DMS114 treated with DMSO at 0.1 percent for 48 hours (cell line): Measurements from ENCODE around the gene KSR1.
"Not testable (repeated sequence)": the region's sequence is repeated elsewhere in the genome, so short reads cannot be mapped to it uniquely, and the experiment has no call there.

Source experiments
- DNase-seq: peaks from one replicate; lab custom pipeline; 2025; ENCODE audit not compliant: unreplicated experiment; lab: John Stamatoyannopoulos, UW

Gene KSR1

DNA sequence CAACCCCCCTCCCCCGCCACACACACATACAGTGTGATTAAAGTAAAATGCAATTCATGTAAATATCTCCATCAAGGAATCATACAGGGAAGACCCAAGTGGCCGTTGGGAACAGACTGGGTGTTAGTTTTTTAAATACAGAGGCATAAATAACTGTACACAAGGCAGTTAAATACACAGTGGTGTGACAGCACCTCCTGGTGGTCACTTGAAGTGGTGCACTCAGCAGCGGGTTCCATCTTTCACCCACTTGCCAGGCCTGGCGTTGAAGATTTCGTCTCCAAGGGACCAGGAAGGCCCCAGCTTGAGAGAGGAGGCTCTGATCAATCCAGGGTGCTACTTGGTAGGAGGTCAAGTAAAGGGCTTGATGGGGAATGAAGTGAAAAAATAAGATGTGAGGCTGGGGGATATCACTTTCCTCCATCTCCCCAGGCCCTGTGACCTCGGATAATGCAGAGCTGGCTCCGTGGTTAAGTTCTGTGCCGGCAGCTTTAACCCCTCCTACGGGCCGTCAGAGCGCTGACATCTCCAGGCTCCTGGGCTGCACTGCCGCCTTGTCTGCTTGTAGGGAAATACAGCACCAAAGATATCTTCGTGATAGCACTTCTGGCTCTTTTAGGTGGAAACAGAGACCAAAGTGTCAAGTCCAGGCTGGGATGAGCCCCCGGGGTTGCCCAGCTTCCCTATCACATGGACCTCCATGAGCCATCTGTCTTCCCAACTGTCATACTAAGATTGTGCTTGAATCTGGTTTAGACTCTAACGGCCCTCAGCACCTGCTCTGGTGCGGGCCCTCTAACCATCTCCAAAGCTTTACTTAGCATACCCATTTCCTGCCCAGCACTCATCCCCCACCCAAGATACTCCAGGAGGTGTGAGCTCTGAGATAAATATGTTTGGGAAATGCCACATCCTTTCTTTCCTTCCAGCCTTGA is 195.4 kb downstream of the KSR1 start:
- peak; percentile 1 for DNase-seq

DNA sequence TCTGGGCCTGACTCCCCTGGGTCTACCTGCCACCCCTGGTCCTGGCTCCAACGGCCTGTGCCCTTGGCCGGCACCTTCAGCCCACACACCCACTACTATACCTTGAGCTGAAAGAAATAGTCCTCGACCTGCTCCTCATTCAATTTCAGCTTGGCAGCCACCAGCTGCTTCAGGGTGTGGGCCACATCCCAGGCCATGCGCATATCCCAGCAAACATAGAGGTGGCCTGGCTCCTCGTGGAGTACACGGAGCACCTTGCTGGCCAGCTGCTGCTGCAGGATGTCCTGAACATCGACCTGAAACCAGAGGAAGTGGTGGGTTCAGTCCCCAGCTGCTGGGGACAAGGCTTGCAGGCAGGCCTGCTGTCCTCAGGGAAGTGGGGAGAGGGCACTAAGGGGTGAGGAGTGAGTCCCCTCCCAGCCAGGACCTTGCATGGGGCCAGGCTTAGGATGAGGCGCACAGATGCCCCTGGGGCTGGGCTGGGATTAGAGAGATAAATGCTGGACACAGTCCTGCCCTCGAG is 197.3 kb downstream of the KSR1 start:
- not testable (repeated sequence) for DNase-seq

DNA sequence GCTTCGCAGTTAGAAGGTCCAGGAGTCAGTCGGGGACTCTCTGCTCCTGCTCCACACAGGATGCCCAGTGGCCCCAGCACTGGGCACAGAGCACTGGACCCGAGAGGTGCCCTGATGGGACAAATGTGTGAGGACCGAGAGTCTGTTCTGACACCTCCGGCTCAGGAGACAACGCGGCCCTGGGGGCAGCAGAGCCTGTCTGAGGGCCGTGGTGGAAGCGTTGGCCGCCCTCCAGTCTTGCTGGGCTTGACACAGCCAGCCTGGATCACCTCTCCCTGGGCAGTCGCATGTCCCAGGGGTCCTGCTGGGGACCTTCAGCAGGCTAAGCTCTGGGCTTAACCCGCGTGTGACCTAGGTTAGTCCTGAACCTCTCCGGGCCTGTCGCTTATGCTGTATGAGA is 197.9 kb downstream of the KSR1 start:
- no peak for DNase-seq

- peak; percentile 61 for DNase-seq
Measured at GRCh38 chr17:27654654-27655524, 198.6 kb downstream of the KSR1 start.

- DNase-seq = not testable (repeated sequence)
Measured at GRCh38 chr17:27655525-27656111, 199.4 kb downstream of the KSR1 start.

- not testable (repeated sequence) for DNase-seq
Measured at GRCh38 chr17:27656620-27657019, 200.4 kb downstream of the KSR1 start.

DNA sequence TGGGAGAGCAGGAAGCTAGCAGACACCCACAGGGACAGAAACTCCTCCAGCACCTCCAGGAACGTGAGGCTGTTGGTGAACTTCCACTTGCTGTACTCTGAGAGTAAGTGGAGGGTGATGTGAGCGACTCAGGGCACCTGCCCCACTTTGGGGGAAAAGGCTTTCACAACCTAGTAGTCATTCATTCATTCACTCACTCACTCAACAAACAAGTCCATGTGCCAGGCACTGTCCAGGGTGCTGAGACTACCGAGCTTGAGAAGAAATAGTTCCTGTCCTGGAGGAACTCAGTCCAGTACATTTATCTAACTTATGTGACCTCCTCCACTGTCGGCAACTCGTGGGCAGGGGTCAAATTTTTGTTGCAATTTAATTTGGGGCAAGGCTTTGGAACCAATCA is 201.4 kb downstream of the KSR1 start:
- DNase-seq = no peak

DNA sequence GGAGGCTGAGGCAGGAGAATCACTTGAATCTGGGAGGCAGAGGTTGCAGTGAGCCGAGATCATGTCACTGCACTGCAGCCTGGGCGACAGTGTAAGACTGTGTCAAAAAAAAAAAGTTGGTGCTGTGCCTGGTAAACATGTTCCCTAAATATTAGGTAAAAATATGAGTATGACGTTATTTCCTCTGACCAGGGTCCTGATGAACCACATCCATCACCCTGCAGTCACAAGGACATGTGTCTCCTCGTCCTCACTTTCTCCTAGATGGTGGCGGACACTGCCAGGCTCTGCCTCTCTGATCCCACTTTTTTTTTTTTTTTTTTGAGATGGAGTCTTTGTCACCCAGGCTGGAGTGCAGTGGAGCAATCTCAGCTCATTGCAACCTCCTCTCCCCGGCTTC is 203.4 kb downstream of the KSR1 start:
- no peak for DNase-seq

- no peak for DNase-seq
Measured at GRCh38 chr17:27660436-27660835, 204.2 kb downstream of the KSR1 start.

- DNase-seq = no peak
Measured at GRCh38 chr17:27663936-27664605, 207.8 kb downstream of the KSR1 start.

GRCh38 chr17:27664606-27664965 is 208.3 kb downstream of the KSR1 start:
- no peak for DNase-seq

DNA sequence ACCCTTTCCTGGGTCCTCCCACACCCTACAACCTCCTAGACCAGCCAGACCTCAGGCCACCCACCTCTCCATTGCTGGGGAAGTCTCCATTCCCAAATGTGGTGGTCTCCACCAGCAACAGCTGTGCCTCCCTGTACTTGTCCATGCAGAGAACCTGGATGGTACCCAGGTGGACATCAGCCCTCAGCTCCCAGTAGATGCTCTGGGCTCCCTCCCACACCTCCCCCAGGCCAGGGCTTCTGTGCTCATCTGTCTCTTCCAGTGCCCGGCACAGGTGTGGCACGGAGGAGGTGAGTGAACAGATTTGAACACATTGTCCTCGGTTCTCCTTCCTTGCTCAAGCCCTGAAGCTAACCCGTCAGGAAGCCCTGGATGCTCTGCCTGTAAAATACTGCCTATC is 209.3 kb downstream of the KSR1 start:
- DNase-seq = no peak

DNA sequence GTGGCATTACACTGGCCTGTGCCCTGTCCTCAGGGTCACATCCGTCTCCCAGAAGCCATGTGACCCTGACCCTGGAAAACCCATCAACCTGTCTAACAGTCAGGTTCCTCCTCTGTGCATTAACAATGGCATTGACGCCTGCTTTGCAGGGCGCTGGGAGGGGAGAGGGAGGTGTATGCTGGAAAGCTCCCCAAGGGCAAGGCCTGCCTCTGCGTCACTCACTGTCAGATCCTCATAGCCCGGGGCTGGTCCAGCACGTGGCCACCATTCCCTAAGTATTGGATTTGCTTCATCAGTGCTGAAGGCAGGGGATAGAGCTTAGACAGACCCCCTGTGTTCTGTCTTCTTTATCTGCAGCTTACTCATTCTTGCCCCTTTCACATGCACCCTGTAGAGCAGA is 210.0 kb downstream of the KSR1 start:
- not testable (repeated sequence) for DNase-seq

- DNase-seq = no peak
Measured at GRCh38 chr17:27666831-27667560, 210.7 kb downstream of the KSR1 start.

DNA sequence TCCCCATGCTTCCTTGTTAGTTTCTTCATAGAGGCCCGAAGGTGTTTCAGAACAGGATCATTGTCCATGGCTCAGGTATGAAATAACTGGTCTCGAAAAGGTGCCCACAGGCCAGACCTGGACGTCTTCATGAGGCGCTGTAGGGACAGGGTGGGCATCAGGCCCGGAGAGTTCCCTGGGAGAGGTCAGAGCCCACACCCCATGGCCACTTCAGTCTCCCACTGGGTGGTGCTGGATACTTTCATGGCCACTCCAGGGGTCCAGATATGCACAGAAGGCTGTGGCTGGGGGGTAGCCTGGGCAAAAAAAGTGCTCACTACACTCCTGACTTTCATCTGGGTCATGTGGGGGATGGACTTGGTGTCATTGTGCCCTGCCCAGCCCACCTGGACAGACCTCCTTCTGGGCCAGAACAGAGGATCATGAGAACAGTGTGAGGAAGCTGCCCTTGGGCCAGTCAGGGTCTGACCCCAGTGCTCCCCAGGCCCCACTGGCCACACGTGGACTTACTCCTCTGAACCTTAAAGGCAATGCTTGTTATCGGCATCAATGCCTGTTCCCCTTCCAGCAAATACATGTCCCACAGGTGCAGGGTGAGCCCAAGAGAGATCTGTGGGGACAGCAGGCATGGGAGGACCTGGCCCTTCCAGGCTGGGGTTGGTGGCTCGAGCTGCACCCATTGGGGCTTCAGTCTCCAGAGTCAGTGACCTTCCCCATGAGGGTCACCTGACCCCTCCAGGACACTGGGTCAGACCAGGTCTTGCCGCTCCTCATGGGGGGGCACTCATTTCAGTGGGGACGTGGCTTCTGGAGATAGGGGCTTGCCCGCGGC is 211.6 kb downstream of the KSR1 start:
- no peak for DNase-seq

DNA sequence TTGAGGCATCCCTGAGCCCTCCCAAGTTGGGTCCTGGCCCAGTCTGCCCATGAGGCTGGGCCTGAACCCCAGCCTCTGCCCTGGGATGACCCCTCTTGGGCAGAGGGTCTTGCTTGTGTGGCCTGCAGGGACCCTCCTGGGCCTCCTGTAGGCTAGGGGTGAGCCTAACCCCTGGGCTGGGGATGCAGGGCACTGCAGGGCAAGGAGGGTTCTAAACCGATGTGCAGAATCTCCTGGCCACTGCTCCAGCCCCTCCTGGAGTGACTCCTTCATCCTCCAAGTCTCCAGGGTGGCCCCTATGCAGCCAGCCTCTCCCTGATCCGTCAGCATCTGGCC is 212.2 kb downstream of the KSR1 start:
- no peak for DNase-seq

GRCh38 chr17:27669136-27669535 is 212.9 kb downstream of the KSR1 start:
- DNase-seq = no peak

- DNase-seq = no peak
Measured at GRCh38 chr17:27669850-27670249, 213.6 kb downstream of the KSR1 start.

GRCh38 chr17:27670791-27671590 is 214.7 kb downstream of the KSR1 start:
- DNase-seq = no peak
